Measurements from ENCODE around the gene DIAPH2.

DNA sequence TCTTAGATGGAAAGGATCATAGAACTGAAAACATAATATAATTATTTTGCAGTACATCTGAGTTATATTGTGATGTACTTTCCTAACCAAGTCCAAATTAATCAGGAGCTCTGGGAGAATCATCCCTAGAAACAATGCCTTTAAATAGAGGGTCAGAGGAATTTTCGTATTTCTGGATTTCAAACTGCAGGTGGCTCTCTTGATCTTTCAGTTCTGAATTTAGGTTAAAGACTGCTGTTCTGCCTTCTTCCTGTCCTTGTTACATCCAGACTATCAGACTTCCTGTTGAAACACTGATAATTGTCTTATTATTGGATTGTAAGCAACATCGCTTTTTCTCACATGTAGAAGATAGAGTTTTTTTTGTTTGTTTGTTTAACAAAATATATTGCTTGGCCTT, 341.8 kb downstream of the DIAPH2 start:
- TF ChIP-seq GATA2 (IDR thresholded peaks at IDR 0.05; ENCODE audit: low read depth, low read length) (no peak), GATA3 (IDR thresholded peaks at IDR 0.05; ENCODE audit: low read depth, low read length) (no peak)

Measured in SH-SY5Y (cell line).